GM21381 (cell line): ENCODE results near the gene ERG28.

Experiments
- ATAC-seq: cut with Tn5 transposase; IDR thresholded peaks from one replicate; pipeline ENCODE4 v1.9.1; 2021; ENCODE audit warnings: mild to moderate bottlenecking, moderate library complexity; ENCODE audit not compliant: unreplicated experiment

ERG28 gene

GRCh38 chr14:75661499-75661814, 781 bp upstream of the ERG28 start:
- no peak for ATAC-seq

GRCh38 chr14:75660238-75660629, 442 bp downstream of the ERG28 start:
- ATAC-seq: no peak

- ATAC-seq: no peak
These were observed 1.7 kb downstream of the ERG28 start for GRCh38 chr14:75658957-75659356.

GRCh38 chr14:75657331-75657730, 3.3 kb downstream of the ERG28 start:
- no peak for ATAC-seq

- ATAC-seq: no peak
These were observed 5.4 kb downstream of the ERG28 start for GRCh38 chr14:75655235-75655634.

GRCh38 chr14:75654127-75654732, 6.4 kb downstream of the ERG28 start:
- no peak for ATAC-seq

GRCh38 chr14:75653563-75653962, 7.1 kb downstream of the ERG28 start:
- ATAC-seq: no peak

GRCh38 chr14:75650253-75651058, 10.2 kb downstream of the ERG28 start:
- no peak for ATAC-seq

GRCh38 chr14:75649773-75650172, 10.9 kb downstream of the ERG28 start:
- no peak for ATAC-seq

GRCh38 chr14:75649337-75649736, 11.3 kb downstream of the ERG28 start:
- ATAC-seq: no peak

GRCh38 chr14:75648066-75648838, 12.4 kb downstream of the ERG28 start:
- ATAC-seq: no peak

GRCh38 chr14:75647640-75648039, 13.0 kb downstream of the ERG28 start:
- ATAC-seq: no peak

GRCh38 chr14:75646762-75647161, 13.9 kb downstream of the ERG28 start:
- ATAC-seq: no peak

- ATAC-seq: no peak
These were observed 15.6 kb downstream of the ERG28 start for GRCh38 chr14:75645056-75645455.

- no peak for ATAC-seq
These were observed 16.7 kb downstream of the ERG28 start for GRCh38 chr14:75643985-75644384.

- no peak for ATAC-seq
These were observed 19.8 kb downstream of the ERG28 start for GRCh38 chr14:75640876-75641275.

GRCh38 chr14:75636100-75636692, 24.5 kb downstream of the ERG28 start:
- no peak for ATAC-seq

GRCh38 chr14:75634848-75635247, 25.8 kb downstream of the ERG28 start:
- no peak for ATAC-seq

- ATAC-seq: no peak
These were observed 29.2 kb downstream of the ERG28 start for GRCh38 chr14:75631453-75631831.

- ATAC-seq: no peak
These were observed 29.8 kb downstream of the ERG28 start for GRCh38 chr14:75630695-75631452.

- ATAC-seq: no peak
These were observed 31.9 kb downstream of the ERG28 start for GRCh38 chr14:75628816-75629215.
